DMS 273 treated with DMSO at 0.1 percent for 48 hours (cell line): ENCODE data around the gene HORMAD2.

Experiments used
- DNase-seq: peaks from one replicate; lab custom pipeline; 2025; lab: John Stamatoyannopoulos, UW

HORMAD2 gene

GRCh38 chr22:30169002-30169401 lies 88.7 kb downstream of the HORMAD2 start:
- DNase-seq: no peak

GRCh38 chr22:30170129-30170528 lies 89.9 kb downstream of the HORMAD2 start:
- DNase-seq: no peak

- DNase-seq: no peak
Observed at GRCh38 chr22:30171008-30171407, 90.7 kb downstream of the HORMAD2 start.

GRCh38 chr22:30175690-30176288 lies 95.5 kb downstream of the HORMAD2 start:
- DNase-seq: no peak

GRCh38 chr22:30176431-30176830 lies 96.2 kb downstream of the HORMAD2 start:
- DNase-seq: no peak

- no peak for DNase-seq
Observed at GRCh38 chr22:30178181-30179126, 98.2 kb downstream of the HORMAD2 start.

GRCh38 chr22:30180616-30181015 lies 100.4 kb downstream of the HORMAD2 start:
- no peak for DNase-seq

GRCh38 chr22:30181459-30182349 lies 101.4 kb downstream of the HORMAD2 start:
- DNase-seq: no peak

GRCh38 chr22:30182350-30182745 lies 102.1 kb downstream of the HORMAD2 start:
- no peak for DNase-seq

GRCh38 chr22:30182815-30183214 lies 102.6 kb downstream of the HORMAD2 start:
- no peak for DNase-seq

GRCh38 chr22:30183271-30183670 lies 103.0 kb downstream of the HORMAD2 start:
- DNase-seq: no peak

GRCh38 chr22:30183861-30184278 lies 103.6 kb downstream of the HORMAD2 start:
- no peak for DNase-seq

GRCh38 chr22:30185129-30185528 lies 104.9 kb downstream of the HORMAD2 start:
- DNase-seq: no peak

GRCh38 chr22:30185549-30185948 lies 105.3 kb downstream of the HORMAD2 start:
- DNase-seq: no peak

GRCh38 chr22:30186041-30186440 lies 105.8 kb downstream of the HORMAD2 start:
- no peak for DNase-seq

GRCh38 chr22:30186510-30186909 lies 106.2 kb downstream of the HORMAD2 start:
- DNase-seq: no peak

GRCh38 chr22:30187094-30187493 lies 106.8 kb downstream of the HORMAD2 start:
- no peak for DNase-seq

- no peak for DNase-seq
Observed at GRCh38 chr22:30187529-30188407, 107.5 kb downstream of the HORMAD2 start.

- DNase-seq: no peak
Observed at GRCh38 chr22:30188911-30189310, 108.6 kb downstream of the HORMAD2 start.

- no peak for DNase-seq
Observed at GRCh38 chr22:30190574-30190973, 110.3 kb downstream of the HORMAD2 start.

GRCh38 chr22:30191040-30191701 lies 110.9 kb downstream of the HORMAD2 start:
- no peak for DNase-seq
